Panc1 (cell line): ENCODE results near the gene QPCT. TPM values are rescaled to one million over a fixed set of nuclear protein-coding genes. Genes with fewer than 3 reads are reported as not detected.

Source experiments
- ATAC-seq: fragments of 200-7000 bp; cut with Tn5 transposase; 2 replicates; pipeline ENCODE4 v1.9.1; 2020; ENCODE audit warnings: mild to moderate bottlenecking, moderate library complexity
- BruUV-seq: library from RNA; stranded (reverse); fragments of 400-500 nt; replicated peaks from 2 replicates; lab custom pipeline; 2021; lab: Mats Ljungman, UMichigan
- CTCF ChIA-PET: fragments of 300-600 bp; sonication (Branson Sonifier 250); formaldehyde crosslinking; loops from one replicate; lab custom pipeline; 2022; ENCODE audit warnings: antibody characterized with exemption; lab: Charles Lee
- POLR2A ChIA-PET: fragments of 300-600 bp; sonication (Branson Sonifier 250); formaldehyde crosslinking; loops from one replicate; lab custom pipeline; 2022; ENCODE audit warnings: antibody characterized with exemption; lab: Charles Lee
- DNase-seq: peaks from one replicate; pipeline ENCODE4 v3.0.0-alpha.2; 2010; ENCODE audit warnings: low read depth, low spot score
- H3K27ac ChIP-seq: 2 replicates; pipeline ENCODE4 v1.5.1; 2011; ENCODE audit warnings: mild to moderate bottlenecking, low read length, inconsistent platforms
- H3K27me3 ChIP-seq: fragments of 200-500 bp; sonication (Bioruptor generic); 2 replicates; pipeline ENCODE4 v1.6.0; 2014; ENCODE audit warnings: low read length, inconsistent platforms; ENCODE audit not compliant: control insufficient read depth, insufficient read depth
- H3K36me3 ChIP-seq: fragments of 200-500 bp; sonication (Bioruptor generic); 2 replicates; pipeline ENCODE4 v1.5.1; 2014; ENCODE audit warnings: inconsistent platforms, mild to moderate bottlenecking, low read length, moderate library complexity; ENCODE audit not compliant: control insufficient read depth, insufficient read depth
- H3K4me1 ChIP-seq: 2 replicates; pipeline ENCODE4 v1.5.1; 2011; ENCODE audit warnings: inconsistent platforms, mild to moderate bottlenecking, low read length, moderate library complexity; ENCODE audit not compliant: control insufficient read depth, insufficient read depth
- H3K4me3 ChIP-seq, 2 experiments: 2 replicates each; pipeline ENCODE4 v1.5.1; 2011 to 2012; ENCODE audit warnings: low read depth in 2 of 2, low read length in 2 of 2, mild to moderate bottlenecking in 2 of 2, inconsistent platforms in 1 of 2, moderate library complexity in 1 of 2
- H3K9me3 ChIP-seq: fragments of 200-500 bp; sonication (Bioruptor generic); 2 replicates; pipeline ENCODE4 v1.5.1; 2014; ENCODE audit warnings: low read depth, mild to moderate bottlenecking, inconsistent platforms, low read length, moderate library complexity; ENCODE audit not compliant: control insufficient read depth, insufficient read depth
- POLR2AphosphoS5 ChIP-seq: IDR thresholded peaks from 2 replicates; pipeline ENCODE4 v1.6.1; 2012; ENCODE audit warnings: mild to moderate bottlenecking, low read depth, low read length, moderate library complexity
- SIN3A ChIP-seq: IDR thresholded peaks from 2 replicates; pipeline ENCODE4 v1.6.1; 2012; ENCODE audit warnings: low read depth, mild to moderate bottlenecking, low read length, moderate library complexity, borderline replicate concordance; ENCODE audit not compliant: insufficient read depth
- TCF7L2 ChIP-seq: IDR thresholded peaks from 2 replicates; pipeline ENCODE4 v1.6.1; 2011; ENCODE audit warnings: mild to moderate bottlenecking, low read depth, low read length, inconsistent platforms
- in situ Hi-C: cut with HindIII; loops from 2 replicates; pipeline ENCODE4 v1.10.0; 2016; ENCODE audit warnings: low sequenced_read_pairs, low pct_unique_long_range_greater_than_20kb
- intact Hi-C: fragments of 100-400 bp; cut with micrococcal nuclease; formaldehyde crosslinking; loops from one replicate; pipeline ENCODE4 v1.10.0; 2022; ENCODE audit not compliant: unreplicated experiment
- total RNA-seq: library from RNA; stranded (reverse); gene quantifications from one replicate; pipeline ENCODE4 v1.2.1, GENCODE V29; 2021; ENCODE audit not compliant: unreplicated experiment
- TF ChIP-seq, protein P1 (sequence below): fragments of 450-650 bp; IDR thresholded peaks from 2 replicates; pipeline ENCODE4 v1.5.1; 2017; ENCODE audit warnings: mild to moderate bottlenecking
- TF ChIP-seq, protein P2 (sequence below), 2 experiments: IDR thresholded peaks; 2 replicates each; pipeline ENCODE4 v1.6.1; 2011 to 2012; ENCODE audit warnings: low read depth in 2 of 2, control low read depth in 1 of 2, low read length in 1 of 2, mild to moderate bottlenecking in 1 of 2, moderate library complexity in 1 of 2; ENCODE audit not compliant: insufficient read depth in 1 of 2

QPCT gene
- total RNA-seq, 1 experiment from 2014 or later, result 2.3 TPM

DNA sequence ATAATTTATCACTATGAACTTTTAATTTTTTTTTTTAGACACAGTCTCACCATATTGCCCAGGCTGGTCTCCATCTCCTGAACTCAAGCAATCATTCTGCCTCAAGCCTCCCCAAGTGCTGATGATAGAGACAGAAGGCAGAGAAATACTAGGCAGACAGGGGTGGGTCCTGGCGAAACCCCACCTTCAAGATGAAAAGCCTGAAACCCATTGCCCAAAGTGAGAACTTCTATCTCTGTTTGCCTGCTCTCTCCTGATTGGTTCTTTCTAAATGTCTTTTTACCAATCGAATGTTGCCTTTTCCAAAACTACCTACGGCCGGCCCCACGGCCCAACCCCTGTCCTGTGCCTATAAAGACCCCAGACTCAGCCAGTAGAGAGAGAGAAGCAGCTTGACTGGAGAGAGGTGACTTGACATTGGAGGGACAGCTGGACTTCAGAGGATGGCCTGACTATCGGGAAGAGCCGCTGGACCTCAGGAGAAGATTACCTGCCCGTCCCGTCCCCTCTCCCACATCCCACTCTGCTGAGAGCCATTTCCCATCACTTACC is 41.7 kb upstream of the QPCT start:
- ChIA-PET CTCF (no interaction called here), POLR2A (interaction anchor here (0.6 kb wide), 1 partner anchor 15 kb away, joined by 3 read pairs; no protein-coding TSS in a partner anchor)
- DNase-seq (no peak), ATAC-seq (no peak)
- BruUV-seq, result no TSS peak
- TF ChIP-seq, protein P1, sequence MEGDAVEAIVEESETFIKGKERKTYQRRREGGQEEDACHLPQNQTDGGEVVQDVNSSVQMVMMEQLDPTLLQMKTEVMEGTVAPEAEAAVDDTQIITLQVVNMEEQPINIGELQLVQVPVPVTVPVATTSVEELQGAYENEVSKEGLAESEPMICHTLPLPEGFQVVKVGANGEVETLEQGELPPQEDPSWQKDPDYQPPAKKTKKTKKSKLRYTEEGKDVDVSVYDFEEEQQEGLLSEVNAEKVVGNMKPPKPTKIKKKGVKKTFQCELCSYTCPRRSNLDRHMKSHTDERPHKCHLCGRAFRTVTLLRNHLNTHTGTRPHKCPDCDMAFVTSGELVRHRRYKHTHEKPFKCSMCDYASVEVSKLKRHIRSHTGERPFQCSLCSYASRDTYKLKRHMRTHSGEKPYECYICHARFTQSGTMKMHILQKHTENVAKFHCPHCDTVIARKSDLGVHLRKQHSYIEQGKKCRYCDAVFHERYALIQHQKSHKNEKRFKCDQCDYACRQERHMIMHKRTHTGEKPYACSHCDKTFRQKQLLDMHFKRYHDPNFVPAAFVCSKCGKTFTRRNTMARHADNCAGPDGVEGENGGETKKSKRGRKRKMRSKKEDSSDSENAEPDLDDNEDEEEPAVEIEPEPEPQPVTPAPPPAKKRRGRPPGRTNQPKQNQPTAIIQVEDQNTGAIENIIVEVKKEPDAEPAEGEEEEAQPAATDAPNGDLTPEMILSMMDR, result no peak
- TF ChIP-seq SIN3A, result no peak
- TF ChIP-seq, protein P2, sequence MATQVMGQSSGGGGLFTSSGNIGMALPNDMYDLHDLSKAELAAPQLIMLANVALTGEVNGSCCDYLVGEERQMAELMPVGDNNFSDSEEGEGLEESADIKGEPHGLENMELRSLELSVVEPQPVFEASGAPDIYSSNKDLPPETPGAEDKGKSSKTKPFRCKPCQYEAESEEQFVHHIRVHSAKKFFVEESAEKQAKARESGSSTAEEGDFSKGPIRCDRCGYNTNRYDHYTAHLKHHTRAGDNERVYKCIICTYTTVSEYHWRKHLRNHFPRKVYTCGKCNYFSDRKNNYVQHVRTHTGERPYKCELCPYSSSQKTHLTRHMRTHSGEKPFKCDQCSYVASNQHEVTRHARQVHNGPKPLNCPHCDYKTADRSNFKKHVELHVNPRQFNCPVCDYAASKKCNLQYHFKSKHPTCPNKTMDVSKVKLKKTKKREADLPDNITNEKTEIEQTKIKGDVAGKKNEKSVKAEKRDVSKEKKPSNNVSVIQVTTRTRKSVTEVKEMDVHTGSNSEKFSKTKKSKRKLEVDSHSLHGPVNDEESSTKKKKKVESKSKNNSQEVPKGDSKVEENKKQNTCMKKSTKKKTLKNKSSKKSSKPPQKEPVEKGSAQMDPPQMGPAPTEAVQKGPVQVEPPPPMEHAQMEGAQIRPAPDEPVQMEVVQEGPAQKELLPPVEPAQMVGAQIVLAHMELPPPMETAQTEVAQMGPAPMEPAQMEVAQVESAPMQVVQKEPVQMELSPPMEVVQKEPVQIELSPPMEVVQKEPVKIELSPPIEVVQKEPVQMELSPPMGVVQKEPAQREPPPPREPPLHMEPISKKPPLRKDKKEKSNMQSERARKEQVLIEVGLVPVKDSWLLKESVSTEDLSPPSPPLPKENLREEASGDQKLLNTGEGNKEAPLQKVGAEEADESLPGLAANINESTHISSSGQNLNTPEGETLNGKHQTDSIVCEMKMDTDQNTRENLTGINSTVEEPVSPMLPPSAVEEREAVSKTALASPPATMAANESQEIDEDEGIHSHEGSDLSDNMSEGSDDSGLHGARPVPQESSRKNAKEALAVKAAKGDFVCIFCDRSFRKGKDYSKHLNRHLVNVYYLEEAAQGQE (IDR thresholded peaks at IDR 0.05; ENCODE audit: insufficient read depth in 1 of 2, low read depth in 2 of 2, low read length in 1 of 2), result no peak
- no peak for TF ChIP-seq POLR2AphosphoS5
- TF ChIP-seq TCF7L2, result no peak
- Histone ChIP-seq H3K27ac (no peak overlapping the region), H3K36me3 (no peaks in the 10 kb centered on the region), H3K4me3 (no peak overlapping the region), H3K4me1 (no peaks in the 10 kb centered on the region), H3K27me3 (no peaks in the 10 kb centered on the region), H3K9me3 (no peaks in the 10 kb centered on the region)
- intact Hi-C loops (no loop called here), in situ Hi-C loops (no loop called here)

DNA sequence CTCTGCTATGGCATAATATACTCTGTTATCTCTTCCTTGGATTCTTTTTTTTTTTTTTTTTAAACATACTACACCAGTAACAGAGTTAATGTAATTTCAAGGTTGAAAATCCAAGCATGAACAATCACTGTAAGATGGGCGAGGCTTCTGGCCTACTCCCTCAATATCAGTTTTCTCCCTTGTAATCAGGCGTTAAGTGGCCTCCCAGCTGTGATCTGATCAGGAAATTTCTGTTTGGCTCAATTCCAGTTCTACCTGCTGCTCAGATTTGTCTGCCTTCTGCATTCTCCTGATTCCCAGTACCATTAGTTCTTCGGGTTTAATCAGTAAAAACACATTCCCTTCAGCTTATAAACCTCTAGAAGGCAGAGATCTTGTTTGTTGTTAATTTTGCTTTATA is 38.4 kb upstream of the QPCT start:
- Histone ChIP-seq H3K36me3 (no peaks in the 10 kb centered on the region), H3K27ac (no peak overlapping the region), H3K4me3 (no peak overlapping the region), H3K27me3 (no peaks in the 10 kb centered on the region), H3K9me3 (no peaks in the 10 kb centered on the region), H3K4me1 (peaks cover 3% of the 10 kb centered on the region; the same call in 1 of the 2 replicates)
- ChIA-PET CTCF (no interaction called here), POLR2A (no interaction called here)
- ATAC-seq, result no peak
- BruUV-seq, result no TSS peak
- intact Hi-C loops (no loop called here), in situ Hi-C loops (no loop called here)
- no peak for DNase-seq
- TF ChIP-seq TCF7L2 (no peak), SIN3A (no peak), POLR2AphosphoS5 (no peak)
- TF ChIP-seq, protein P2 (IDR thresholded peaks at IDR 0.05; ENCODE audit: insufficient read depth in 1 of 2, low read depth in 2 of 2, low read length in 1 of 2), result no peak
- TF ChIP-seq, protein P1, result no peak
